ACC112 (cell line): ENCODE measurements around the gene TMX1.

ENCODE experiments used
- H2AFZ ChIP-seq: fragments of 200-600 bp; sonication (generic); one replicate; pipeline ENCODE4 v1.6.0; 2017; ENCODE audit warnings: antibody characterized with exemption, low read length; ENCODE audit not compliant: unreplicated experiment
- H3K27ac ChIP-seq: fragments of 200-600 bp; sonication (generic); 2 replicates; pipeline ENCODE4 v1.5.1; 2014; ENCODE audit warnings: low read depth, mild to moderate bottlenecking, antibody characterized with exemption, low read length, moderate library complexity
- H3K27me3 ChIP-seq: fragments of 200-600 bp; sonication (generic); 2 replicates; pipeline ENCODE4 v1.6.1; 2014; ENCODE audit warnings: mild to moderate bottlenecking, antibody characterized with exemption, low read length, moderate library complexity, mixed read lengths; ENCODE audit not compliant: insufficient read depth
- H3K36me3 ChIP-seq: fragments of 200-600 bp; sonication (generic); 2 replicates; pipeline ENCODE4 v1.6.1; 2016; ENCODE audit warnings: mild to moderate bottlenecking, antibody characterized with exemption, low read length, moderate library complexity, mixed read lengths; ENCODE audit not compliant: insufficient read depth
- H3K4me1 ChIP-seq: fragments of 200-600 bp; sonication (generic); one replicate; pipeline ENCODE4 v1.6.1; 2016; ENCODE audit warnings: low read length, mixed read lengths; ENCODE audit not compliant: insufficient read depth, unreplicated experiment, control insufficient read depth
- H3K4me3 ChIP-seq: fragments of 200-600 bp; sonication (generic); 2 replicates; pipeline ENCODE4 v1.5.1; 2014; ENCODE audit warnings: mild to moderate bottlenecking, low read depth, low read length
- H3K79me2 ChIP-seq: fragments of 200-600 bp; sonication (generic); one replicate; pipeline ENCODE4 v1.6.0; 2016; ENCODE audit warnings: low read length; ENCODE audit not compliant: control insufficient read depth, unreplicated experiment, insufficient read depth

Gene TMX1

DNA sequence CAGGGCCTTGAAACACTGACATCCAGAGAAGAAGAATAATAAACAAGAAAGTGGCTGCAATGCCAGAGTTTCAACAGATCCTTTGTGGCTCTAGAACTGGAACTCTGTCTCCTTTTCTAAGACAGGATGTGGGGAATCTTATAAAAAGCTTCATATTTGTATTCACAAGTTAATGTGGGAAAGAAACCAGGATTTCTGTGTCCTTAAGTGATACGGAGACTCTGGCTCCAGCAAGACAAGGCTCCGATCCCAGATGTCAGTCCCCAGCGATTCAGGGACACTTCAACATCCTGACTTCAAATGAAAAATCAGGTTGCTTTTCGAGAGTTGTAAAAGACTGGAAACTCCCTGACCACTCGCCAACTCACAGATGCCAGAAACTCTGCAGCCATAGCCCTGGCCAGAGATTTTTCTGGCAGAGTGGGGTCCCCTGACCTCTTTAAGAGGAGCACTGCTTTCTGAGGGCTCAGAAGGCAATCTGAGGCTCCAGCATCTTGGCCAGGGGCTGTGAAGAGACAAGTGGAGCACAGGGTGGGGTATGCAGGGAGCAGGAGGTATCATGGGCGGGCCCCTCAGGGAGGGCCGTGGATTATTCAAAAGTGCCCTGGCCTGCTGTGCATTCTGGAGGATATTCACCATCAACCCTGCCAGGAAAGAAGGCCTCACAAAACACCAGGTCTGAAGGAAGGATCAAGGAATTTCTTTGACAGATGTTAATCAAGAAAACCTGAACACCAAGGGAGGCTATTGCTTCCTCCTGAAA, 53.3 kb downstream of the TMX1 start:
- peak overlapping the region; percentile 59 for H3K27ac ChIP-seq
- no peaks in the 10 kb centered on the region for H3K36me3 ChIP-seq
- H3K79me2 ChIP-seq: no peaks in the 10 kb centered on the region
- no peaks in the 10 kb centered on the region for H3K27me3 ChIP-seq
- peaks cover 15% of the 10 kb centered on the region for H3K4me1 ChIP-seq
- H2AFZ ChIP-seq: peak overlapping the region; percentile 35
- H3K4me3 ChIP-seq: no peak overlapping the region

DNA sequence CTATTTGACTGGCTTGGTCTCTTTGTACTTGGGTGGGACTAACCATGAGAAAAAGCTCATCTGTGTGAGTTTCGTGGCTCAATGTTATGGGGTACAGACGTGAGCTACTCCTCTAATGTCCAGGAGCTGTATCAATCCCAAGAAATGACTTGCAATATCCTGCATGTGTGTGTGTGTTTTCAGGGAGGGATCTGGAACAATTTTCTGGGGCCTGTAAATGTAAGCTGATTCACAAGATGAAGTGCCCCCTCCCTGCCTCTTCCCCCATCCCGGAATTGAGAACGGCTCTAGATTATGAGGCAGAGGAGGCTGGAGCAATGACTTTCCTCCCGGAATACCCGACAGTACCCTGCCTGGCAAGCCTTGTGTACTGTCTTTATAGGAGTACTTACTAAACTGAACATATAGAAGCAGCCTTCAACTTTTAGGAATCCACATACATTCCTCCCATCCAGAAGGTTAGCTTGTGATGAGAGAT, 53.9 kb downstream of the TMX1 start:
- no peaks in the 10 kb centered on the region for H3K36me3 ChIP-seq
- H3K4me3 ChIP-seq: no peak overlapping the region
- peak overlapping the region; percentile 59; the same call in 1 of the 2 replicates for H3K27ac ChIP-seq
- no peaks in the 10 kb centered on the region for H3K27me3 ChIP-seq
- H3K79me2 ChIP-seq: no peaks in the 10 kb centered on the region
- H2AFZ ChIP-seq: no peak overlapping the region
- H3K4me1 ChIP-seq: peaks cover 15% of the 10 kb centered on the region

DNA sequence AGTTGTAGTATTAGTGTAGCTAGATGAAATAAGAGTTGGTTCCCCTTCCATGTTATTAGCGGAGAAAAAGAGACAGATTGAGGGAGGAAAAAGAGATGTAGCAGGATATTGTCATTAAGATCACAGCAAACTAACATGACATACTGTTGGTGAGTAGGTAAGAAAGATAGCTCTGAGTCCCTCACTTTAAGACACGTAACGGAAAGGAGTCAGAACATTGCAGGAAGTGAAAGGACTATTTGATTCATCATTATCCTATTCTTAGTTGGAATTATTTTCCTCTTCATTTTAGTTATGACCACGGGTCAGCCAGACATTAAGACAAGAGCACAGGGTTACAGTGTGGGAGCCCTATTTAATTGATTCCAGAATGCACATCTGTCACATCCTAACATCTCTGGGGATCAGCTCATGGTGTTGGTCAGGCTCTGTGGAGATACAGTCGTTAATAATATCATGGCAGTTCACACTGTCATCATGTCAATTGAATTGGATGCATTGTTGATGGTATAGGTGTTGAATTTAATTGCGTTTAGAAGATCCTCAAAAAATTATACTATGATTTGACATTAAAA, 55.0 kb downstream of the TMX1 start:
- H3K27ac ChIP-seq: no peak overlapping the region
- H3K27me3 ChIP-seq: no peaks in the 10 kb centered on the region
- H3K4me1 ChIP-seq: peaks cover 15% of the 10 kb centered on the region
- no peak overlapping the region for H3K4me3 ChIP-seq
- H3K36me3 ChIP-seq: no peaks in the 10 kb centered on the region
- no peak overlapping the region for H2AFZ ChIP-seq
- no peaks in the 10 kb centered on the region for H3K79me2 ChIP-seq

DNA sequence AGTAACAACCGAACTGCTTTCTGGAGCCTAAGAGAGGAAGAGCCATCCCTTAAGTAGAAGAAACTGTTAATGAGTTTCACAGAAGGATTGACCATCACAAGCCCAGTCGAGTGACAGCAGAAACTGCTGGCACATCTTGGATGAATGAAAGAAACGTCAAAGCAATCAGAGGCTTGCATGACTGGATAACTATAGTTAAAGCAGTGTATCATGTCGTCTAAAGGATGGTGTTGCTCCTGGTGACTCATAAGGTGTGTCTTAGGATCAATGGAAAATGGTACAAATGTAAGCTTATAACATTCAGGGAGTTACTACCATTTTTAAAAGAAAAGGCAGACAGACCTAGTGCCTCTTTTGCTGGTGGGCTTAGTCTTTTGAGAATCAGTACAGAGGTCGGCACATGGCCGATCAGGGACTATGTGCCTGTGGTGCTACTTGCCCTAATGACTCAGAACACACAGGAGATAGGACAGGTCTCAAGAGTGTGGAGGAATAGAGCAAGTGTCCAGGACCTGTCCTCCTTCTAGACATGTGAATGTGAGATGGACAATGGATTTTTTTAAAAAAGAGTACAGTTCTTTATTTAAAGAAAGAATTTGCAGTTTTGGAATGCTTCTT, 55.7 kb downstream of the TMX1 start:
- H3K27me3 ChIP-seq: no peaks in the 10 kb centered on the region
- no peak overlapping the region for H3K27ac ChIP-seq
- H3K4me1 ChIP-seq: peaks cover 15% of the 10 kb centered on the region
- H3K79me2 ChIP-seq: no peaks in the 10 kb centered on the region
- H3K4me3 ChIP-seq: no peak overlapping the region
- no peaks in the 10 kb centered on the region for H3K36me3 ChIP-seq
- H2AFZ ChIP-seq: no peak overlapping the region

DNA sequence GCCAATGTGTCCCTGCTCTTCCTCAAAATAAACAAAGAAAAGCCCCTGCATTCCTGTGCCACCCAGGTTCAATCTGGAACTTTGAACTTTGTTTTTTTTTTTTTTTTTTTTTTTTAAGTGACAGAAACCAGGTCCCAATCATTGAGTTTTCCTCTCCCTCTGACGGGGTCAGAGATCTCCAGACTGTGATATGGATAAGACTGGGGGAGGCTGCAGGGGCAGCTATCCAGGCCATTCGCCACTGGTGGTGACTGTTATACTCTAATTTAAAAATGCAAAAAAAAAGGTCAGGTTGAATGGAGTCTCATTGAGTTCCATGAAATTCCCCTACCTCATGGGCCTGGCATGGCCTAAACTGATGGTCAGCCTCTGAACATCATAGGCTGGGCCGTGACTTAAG, 57.0 kb downstream of the TMX1 start:
- H3K4me3 ChIP-seq: no peak overlapping the region
- no peaks in the 10 kb centered on the region for H3K27me3 ChIP-seq
- no peaks in the 10 kb centered on the region for H3K79me2 ChIP-seq
- H2AFZ ChIP-seq: no peak overlapping the region
- no peak overlapping the region for H3K27ac ChIP-seq
- no peaks in the 10 kb centered on the region for H3K36me3 ChIP-seq
- H3K4me1 ChIP-seq: peaks cover 15% of the 10 kb centered on the region

DNA sequence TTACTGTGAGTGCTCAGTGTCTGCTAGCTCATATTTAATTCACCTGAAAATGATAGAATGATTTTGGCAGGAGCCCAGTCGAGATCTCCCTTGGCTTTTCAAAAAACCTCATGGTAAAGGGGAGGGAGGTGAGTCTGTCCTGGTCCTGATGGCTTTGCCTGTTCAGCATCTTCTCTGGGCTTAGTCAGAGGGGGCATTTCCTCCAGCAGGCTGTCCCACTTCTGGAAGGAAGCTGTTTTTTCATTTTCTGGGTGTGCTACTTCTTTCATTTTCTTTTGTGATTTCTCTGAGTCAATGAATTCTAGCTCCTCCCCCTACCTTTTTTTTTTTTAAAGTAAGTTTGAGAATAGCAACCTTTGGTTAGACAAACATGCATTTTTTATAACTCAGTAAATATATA, 58.8 kb downstream of the TMX1 start:
- H2AFZ ChIP-seq: no peak overlapping the region
- H3K4me1 ChIP-seq: peaks cover 6% of the 10 kb centered on the region
- H3K36me3 ChIP-seq: no peaks in the 10 kb centered on the region
- H3K27me3 ChIP-seq: no peaks in the 10 kb centered on the region
- H3K79me2 ChIP-seq: no peaks in the 10 kb centered on the region
- no peak overlapping the region for H3K27ac ChIP-seq
- no peak overlapping the region for H3K4me3 ChIP-seq

DNA sequence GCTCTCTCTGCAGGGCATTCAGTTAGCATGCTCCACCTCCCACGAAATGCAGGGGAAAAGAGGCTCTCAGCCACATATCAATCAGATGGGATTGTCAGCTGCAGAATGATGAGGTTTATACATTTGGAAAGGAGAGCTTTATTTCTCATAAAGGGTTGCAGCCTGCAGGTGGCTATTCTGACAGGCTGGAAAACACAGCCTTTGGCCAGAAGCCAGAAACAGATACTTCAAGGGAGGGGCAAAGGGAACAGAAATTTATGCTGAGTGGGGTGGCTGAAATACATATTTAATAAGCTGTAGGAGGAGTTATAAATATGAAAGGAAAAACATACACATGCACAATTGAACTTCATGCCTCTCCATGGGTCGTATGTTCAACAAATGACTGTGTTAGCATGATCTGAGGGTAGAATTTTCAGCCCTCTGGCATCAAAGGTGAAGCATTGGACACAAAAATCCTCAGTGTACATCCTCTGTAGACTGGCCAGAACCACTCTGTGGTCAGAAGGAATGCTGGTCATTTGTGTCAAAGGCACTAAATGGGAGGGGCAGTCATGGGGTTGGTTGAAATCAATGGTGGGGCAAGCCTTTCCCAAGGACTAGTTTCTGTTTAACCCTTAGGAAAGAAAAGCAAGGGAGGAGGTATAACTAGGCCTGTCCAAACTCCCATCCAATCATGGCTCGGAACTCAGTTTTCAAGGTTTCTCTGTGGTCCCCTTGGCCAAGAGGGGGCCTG, 62.4 kb downstream of the TMX1 start:
- no peaks in the 10 kb centered on the region for H3K36me3 ChIP-seq
- no peak overlapping the region for H2AFZ ChIP-seq
- H3K27me3 ChIP-seq: no peaks in the 10 kb centered on the region
- H3K4me1 ChIP-seq: peaks cover 19% of the 10 kb centered on the region
- H3K27ac ChIP-seq: no peak overlapping the region
- H3K4me3 ChIP-seq: no peak overlapping the region
- no peaks in the 10 kb centered on the region for H3K79me2 ChIP-seq

DNA sequence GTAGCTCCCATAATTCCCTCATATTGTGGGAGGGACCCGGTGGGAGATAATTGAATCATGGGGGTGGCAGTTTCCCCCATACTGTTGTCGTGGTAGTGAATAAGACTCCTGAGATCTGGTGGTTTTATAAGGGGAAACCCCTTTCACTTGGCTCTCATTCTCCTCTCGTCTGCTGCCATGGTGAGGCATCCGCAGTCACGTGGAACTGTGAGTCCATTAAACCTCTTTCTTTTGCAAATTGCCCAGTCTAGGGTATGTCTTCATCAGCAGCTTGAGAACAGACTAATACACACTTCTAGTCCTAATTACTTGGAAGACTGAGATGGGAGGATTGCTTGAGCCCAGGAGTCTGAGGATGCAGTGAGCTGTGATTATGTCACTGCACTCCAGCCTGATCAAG, 64.4 kb downstream of the TMX1 start:
- H3K4me1 ChIP-seq: peaks cover 19% of the 10 kb centered on the region
- H2AFZ ChIP-seq: no peak overlapping the region
- H3K36me3 ChIP-seq: no peaks in the 10 kb centered on the region
- H3K27me3 ChIP-seq: no peaks in the 10 kb centered on the region
- H3K27ac ChIP-seq: peak overlapping the region; percentile 73
- peak overlapping the region; percentile 31; the same call in 1 of the 2 replicates for H3K4me3 ChIP-seq
- no peaks in the 10 kb centered on the region for H3K79me2 ChIP-seq

DNA sequence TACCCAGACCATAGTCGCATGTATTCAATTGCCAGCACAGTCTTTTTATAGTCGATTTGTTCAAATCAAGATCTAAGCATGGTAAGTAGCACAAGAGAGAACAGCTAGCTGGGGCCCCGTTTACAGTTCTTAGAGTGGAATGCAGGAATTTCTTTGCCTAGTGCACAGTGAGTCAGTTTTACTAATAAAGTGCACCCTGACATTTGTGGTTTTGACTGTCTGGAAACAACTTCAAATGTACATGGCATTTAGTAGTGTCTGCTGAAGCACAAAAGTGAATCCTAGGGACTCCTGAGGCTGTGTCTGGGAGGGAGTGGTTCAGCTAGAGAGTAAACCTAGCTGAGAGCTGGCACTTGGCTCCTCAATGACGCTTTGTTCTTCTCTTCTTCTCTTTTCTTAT, 64.9 kb downstream of the TMX1 start:
- H3K4me3 ChIP-seq: peak overlapping the region; percentile 31; the same call in 1 of the 2 replicates
- no peaks in the 10 kb centered on the region for H3K27me3 ChIP-seq
- H3K79me2 ChIP-seq: no peaks in the 10 kb centered on the region
- H3K36me3 ChIP-seq: no peaks in the 10 kb centered on the region
- H3K4me1 ChIP-seq: peaks cover 19% of the 10 kb centered on the region
- H3K27ac ChIP-seq: peak overlapping the region; percentile 73
- no peak overlapping the region for H2AFZ ChIP-seq

DNA sequence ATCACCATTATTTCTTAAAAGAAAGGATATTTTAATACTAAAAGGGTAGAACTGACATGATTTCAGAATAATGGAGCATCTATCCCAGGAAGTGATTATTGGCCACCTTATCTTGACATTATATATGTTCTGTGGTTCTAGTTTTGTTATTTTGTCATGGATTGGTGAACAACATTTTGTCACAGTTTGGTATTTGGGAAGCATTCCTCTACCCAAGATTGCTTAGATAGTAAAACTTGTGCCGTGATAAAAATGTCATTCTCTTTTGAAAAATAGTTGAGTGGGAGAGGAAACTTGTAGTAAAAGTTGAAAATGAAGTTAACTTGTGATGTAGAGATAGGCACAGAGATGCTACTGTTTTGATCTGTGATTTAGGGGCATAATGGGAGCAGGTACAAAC, 65.7 kb downstream of the TMX1 start:
- Histone ChIP-seq H3K4me1 (peaks cover 19% of the 10 kb centered on the region), H3K36me3 (no peaks in the 10 kb centered on the region), H3K27me3 (no peaks in the 10 kb centered on the region), H2AFZ (no peak overlapping the region), H3K4me3 (no peak overlapping the region), H3K79me2 (no peaks in the 10 kb centered on the region), H3K27ac (no peak overlapping the region)
